GM18951 (cell line): ENCODE results near the gene TADA1.
A peak's percentile ranks its signal among the peaks of the same experiment; 100 is the strongest.
"Not testable (repeated sequence)": the region's sequence is repeated elsewhere in the genome, so short reads cannot be mapped to it uniquely, and the experiment has no call there.

Source experiments
- POLR2A ChIP-seq: IDR thresholded peaks from 4 replicates; pipeline ENCODE4 v1.6.1; 2011; ENCODE audit warnings: mild to moderate bottlenecking; ENCODE audit not compliant: insufficient read length, insufficient read depth; ENCODE audit errors: extremely low read depth
- in situ Hi-C: fragments of 300-500 bp; cut with MboI; formaldehyde crosslinking; loops from one replicate; pipeline ENCODE4 v1.12.0; 2022; ENCODE audit warnings: low sequenced_read_pairs, mixed read lengths, inconsistent platforms; ENCODE audit not compliant: unreplicated experiment

The TADA1 gene

GRCh38 chr1:166843769-166844596 lies 32.1 kb downstream of the TADA1 start:
- in situ Hi-C loops: no loop called here

GRCh38 chr1:166843322-166843721 lies 32.7 kb downstream of the TADA1 start:
- in situ Hi-C loops: no loop called here
- no peak for TF ChIP-seq POLR2A

More at GRCh38 chr1:166843769-166844596, 32.1 kb downstream of the TADA1 start:
- TF ChIP-seq POLR2A: no peak

GRCh38 chr1:166840309-166841274 lies 35.5 kb downstream of the TADA1 start:
- in situ Hi-C loops: no loop called here

GRCh38 chr1:166839600-166840308 lies 36.3 kb downstream of the TADA1 start:
- in situ Hi-C loops: no loop called here
- no peak for TF ChIP-seq POLR2A

More at GRCh38 chr1:166840309-166841274, 35.5 kb downstream of the TADA1 start:
- no peak for TF ChIP-seq POLR2A

GRCh38 chr1:166838766-166839599 lies 37.1 kb downstream of the TADA1 start, which contains the start of gene POGK:
Gene POGK, plus strand, starts transcription at chr1:166839475. Its CDS starts 1,482 bp downstream, at chr1:166840957.
- peak; percentile 91 for TF ChIP-seq POLR2A
- in situ Hi-C loops: no loop called here

- in situ Hi-C loops: no loop called here
- no peak for TF ChIP-seq POLR2A
Measured at GRCh38 chr1:166836733-166837132, 39.3 kb downstream of the TADA1 start.

GRCh38 chr1:166829762-166830161 lies 46.3 kb downstream of the TADA1 start:
- in situ Hi-C loops: not testable (repeated sequence)

- in situ Hi-C loops: no loop called here
- TF ChIP-seq POLR2A: no peak
Measured at GRCh38 chr1:166827426-166827825, 48.6 kb downstream of the TADA1 start.

- TF ChIP-seq POLR2A: no peak
- in situ Hi-C loops: no loop called here
Measured at GRCh38 chr1:166822385-166822784, 53.7 kb downstream of the TADA1 start.

GRCh38 chr1:166819974-166820373 lies 56.1 kb downstream of the TADA1 start:
- in situ Hi-C loops: no loop called here
- no peak for TF ChIP-seq POLR2A

GRCh38 chr1:166814611-166815010 lies 61.5 kb downstream of the TADA1 start:
- no peak for TF ChIP-seq POLR2A
- in situ Hi-C loops: no loop called here
